GM19238 (cell line): ENCODE measurements around the gene CFAP45.

Experiments
- DNase-seq: peaks from one replicate; pipeline ENCODE4 v3.0.0; 2011; ENCODE audit warnings: low spot score; ENCODE audit not compliant: insufficient read length

Gene CFAP45

GRCh38 chr1:159900086-159900680 is at the start of gene CFAP45:
Gene CFAP45 (minus strand): TSS chr1:159900165. CDS start chr1:159900098, 67 bp downstream.
- DNase-seq = no peak

GRCh38 chr1:159949123-159949522 is 49.2 kb upstream of the CFAP45 start:
- no peak for DNase-seq

GRCh38 chr1:159947942-159948341 is 48.0 kb upstream of the CFAP45 start:
- DNase-seq = no peak

GRCh38 chr1:159946242-159947187 is 46.5 kb upstream of the CFAP45 start:
- DNase-seq = no peak

GRCh38 chr1:159945483-159946241 is 45.7 kb upstream of the CFAP45 start, which contains the start of gene IGSF9:
Gene IGSF9 (minus strand): TSS chr1:159945613. CDS start chr1:159943454, 2,159 bp downstream.
- DNase-seq = no peak

- no peak for DNase-seq
These were observed 44.9 kb upstream of the CFAP45 start for GRCh38 chr1:159944623-159945455.

GRCh38 chr1:159943908-159944622 is 44.1 kb upstream of the CFAP45 start:
- no peak for DNase-seq

- no peak for DNase-seq
These were observed 43.3 kb upstream of the CFAP45 start for GRCh38 chr1:159943278-159943640.

- no peak for DNase-seq
These were observed 42.8 kb upstream of the CFAP45 start for GRCh38 chr1:159942632-159943277.

- DNase-seq = no peak
These were observed 41.9 kb upstream of the CFAP45 start for GRCh38 chr1:159941591-159942560.

- no peak for DNase-seq
These were observed 41.2 kb upstream of the CFAP45 start for GRCh38 chr1:159941141-159941540.

- no peak for DNase-seq
These were observed 40.1 kb upstream of the CFAP45 start for GRCh38 chr1:159940006-159940620.

- no peak for DNase-seq
These were observed 39.7 kb upstream of the CFAP45 start for GRCh38 chr1:159939678-159940002.

- DNase-seq = no peak
These were observed 39.1 kb upstream of the CFAP45 start for GRCh38 chr1:159938905-159939677.

- DNase-seq = no peak
These were observed 38.4 kb upstream of the CFAP45 start for GRCh38 chr1:159938211-159938852.

GRCh38 chr1:159937054-159937750 is 37.2 kb upstream of the CFAP45 start:
- DNase-seq = no peak
